Activated CD4-positive, CD25-positive, alpha-beta regulatory T cell treated with anti-CD3 and anti-CD28 coated beads, Interleukin-2, amount 50 U/mL, for 16 hours (primary cell): ENCODE results near the gene KRT76.
"Not testable (repeated sequence)": the region's sequence is repeated elsewhere in the genome, so short reads cannot be mapped to it uniquely, and the experiment has no call there.

Experiments used
- DNase-seq: peaks from one replicate; pipeline ENCODE4 v3.0.0-alpha.2; 2020; ENCODE audit warnings: low read depth, low spot score

Gene KRT76

DNA sequence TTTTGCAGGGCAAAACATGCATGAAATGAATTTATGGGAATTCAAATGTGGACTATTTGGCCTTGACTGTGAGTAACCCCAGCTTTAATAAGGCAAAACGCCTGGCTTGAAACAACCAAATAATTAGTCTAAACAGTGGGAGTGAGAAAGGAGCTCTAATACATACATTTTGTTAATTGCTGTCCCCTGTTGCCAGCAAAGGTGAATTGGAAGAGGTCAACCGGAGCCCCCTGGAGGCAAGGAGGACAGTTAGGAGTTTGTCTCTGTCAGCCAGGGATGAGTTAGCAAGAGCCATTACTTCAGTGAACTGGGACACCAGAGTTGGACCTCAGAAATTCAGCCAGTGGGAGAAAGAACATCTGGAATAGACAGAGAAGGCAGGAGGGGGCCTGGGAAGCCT is 17.4 kb downstream of the KRT76 start:
- DNase-seq: no peak

DNA sequence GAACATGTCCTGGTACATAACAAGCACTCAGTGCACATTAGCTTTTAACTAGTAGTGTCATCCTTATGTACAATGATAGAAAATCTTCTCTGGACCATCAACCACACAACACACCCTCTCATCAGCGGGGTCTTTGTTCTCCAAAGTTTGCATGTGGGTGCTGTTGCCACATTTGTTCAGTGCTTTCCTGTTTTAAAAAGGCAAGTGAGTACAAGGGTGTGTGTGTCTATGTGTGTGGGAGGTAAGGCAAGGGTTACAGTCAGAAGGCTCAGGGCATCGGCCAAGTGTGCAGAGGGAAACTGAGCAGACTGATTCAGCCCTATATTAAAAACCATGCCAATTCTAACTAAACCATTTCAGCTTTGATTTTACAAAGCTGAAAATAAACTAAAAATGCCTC is 17.9 kb downstream of the KRT76 start:
- DNase-seq: no peak

DNA sequence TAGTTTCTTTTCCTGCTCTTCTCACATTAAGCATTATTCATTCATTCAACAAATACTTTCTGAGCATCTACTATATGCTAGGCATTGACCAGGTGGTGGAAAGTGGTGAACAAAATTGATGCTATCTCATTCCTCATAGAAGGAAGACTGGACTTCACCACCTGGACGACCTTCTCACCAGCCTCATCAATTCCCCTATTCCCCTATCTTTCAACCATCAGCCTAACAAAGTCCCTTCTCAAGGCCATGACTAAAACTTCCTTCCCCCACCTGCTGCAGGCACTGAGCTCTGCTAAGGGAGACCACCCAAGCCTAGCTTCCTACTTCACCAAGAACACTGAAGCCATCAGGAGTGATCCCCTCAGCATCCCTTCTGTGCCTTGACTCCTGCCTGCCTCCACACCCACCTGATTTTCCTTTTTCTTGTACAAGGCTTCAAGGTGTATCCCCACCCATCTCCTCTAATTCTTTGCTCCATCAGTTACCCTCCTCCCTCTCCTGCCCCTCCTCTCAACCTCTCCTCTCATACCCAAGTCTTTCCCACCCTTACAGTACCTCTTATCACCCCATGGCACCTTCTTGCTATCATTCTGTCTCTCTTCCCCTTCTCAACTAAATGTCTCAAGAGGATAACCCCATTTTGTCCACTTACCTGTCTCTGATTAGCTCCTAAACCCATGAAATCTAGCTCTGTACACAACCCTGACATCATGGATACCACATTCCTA is 19.5 kb downstream of the KRT76 start:
- DNase-seq: no peak

DNA sequence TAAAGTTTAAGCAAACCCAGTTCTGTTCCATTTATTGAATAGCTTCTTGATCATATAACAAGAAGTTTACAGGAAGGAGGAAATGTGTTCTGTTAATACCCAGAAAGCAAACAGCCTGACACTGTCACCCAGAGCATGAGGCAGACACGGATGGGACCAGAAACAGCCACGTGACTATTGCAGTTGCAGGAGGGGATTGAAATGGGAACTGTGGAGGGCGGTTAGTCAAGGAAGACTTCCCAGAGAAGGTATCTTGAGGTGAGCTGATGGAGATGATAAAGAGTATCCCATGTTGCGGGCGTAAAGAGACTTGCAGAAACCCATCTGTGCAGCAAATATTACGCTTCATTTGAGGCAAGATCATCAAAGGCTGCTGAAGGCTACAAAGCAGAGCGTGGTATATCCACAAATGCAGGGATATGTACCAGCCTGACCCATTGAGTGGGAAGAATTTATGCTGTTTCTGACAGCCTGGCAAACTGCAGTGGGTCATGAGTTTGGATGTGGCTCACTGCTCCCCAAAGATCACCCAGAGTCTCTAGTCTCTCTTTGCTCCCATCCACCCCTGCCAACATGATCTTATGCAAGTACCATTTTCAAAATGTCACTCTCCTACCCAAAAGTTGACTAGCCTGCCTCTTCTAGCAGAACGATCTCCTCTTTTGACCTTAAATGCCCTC is 20.7 kb downstream of the KRT76 start:
- no peak for DNase-seq

DNA sequence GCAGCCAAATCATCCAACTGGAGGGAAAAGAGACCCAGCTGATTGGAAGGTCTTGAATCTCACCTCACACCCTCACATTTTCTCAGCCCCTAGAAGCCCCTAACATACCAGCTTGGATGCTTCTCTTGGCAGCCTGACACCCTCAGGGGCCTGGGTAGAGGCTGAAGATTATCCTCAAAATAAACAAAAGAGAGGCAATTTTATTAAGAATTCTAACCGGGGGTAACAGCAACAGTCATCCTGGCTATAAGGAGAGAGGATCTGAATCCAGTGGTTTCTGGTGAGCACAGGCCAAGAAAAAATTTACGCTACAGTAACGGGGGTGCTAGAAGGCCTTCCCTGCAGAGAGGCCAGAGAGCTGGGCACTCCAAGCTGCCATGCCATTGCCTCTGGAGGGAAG is 21.6 kb downstream of the KRT76 start:
- DNase-seq: no peak

DNA sequence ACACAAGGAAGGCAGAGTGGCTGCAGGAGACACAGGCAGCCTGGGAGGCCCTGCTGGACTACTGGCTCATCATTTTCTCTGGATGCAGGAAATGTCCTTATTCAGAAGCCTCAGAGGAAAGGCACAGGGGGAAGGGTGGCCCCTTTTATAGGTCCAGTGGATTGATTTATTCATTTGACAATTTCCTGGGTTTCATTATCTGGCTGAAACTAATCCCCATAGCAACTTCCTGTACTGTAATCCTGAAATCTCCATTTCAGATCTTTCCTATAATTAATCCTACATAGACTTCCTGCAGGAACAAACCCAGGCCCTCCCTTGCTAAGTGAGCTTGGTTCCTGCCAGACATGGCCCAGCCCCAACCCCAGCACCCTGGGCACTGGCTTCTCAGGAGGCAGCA is 23.0 kb downstream of the KRT76 start:
- no peak for DNase-seq

DNA sequence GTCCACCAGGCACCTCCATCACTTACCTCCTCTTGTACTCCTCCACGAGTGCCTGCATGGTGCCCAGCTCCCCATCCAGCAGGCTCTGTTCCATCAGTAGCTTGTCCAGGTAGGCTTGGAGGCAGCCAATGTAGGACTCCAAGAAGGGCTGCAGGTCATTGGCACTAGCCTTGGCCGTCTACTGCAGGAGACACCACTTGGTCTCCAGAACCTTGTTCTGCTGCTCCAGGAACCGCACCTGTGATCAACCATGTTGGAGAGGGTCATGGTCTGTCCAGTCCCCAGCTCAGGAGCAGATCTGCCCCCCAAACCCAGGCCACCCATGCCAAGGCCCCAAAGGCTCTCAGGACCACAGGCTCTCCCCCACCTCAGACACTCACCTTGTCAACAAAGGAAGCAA is 23.9 kb downstream of the KRT76 start:
- no peak for DNase-seq

DNA sequence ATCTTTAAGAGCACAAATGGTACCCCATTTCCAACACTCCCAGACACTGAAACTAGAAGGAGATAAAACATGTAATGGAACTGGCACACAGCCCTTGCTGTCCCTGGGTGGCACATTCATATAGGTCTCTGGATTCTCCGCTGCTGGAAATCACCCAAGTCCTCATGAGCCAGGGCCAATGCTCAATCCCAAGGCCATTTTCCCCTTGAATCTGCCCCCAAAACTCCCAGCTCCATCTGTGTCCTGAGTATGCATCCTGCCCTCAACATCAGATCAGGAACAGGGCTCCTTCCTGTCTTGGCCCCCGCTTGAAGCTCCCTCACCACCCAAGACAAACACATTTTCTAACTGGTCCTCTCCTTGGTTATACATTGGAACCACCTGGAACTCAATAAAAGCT is 24.6 kb downstream of the KRT76 start:
- no peak for DNase-seq

DNA sequence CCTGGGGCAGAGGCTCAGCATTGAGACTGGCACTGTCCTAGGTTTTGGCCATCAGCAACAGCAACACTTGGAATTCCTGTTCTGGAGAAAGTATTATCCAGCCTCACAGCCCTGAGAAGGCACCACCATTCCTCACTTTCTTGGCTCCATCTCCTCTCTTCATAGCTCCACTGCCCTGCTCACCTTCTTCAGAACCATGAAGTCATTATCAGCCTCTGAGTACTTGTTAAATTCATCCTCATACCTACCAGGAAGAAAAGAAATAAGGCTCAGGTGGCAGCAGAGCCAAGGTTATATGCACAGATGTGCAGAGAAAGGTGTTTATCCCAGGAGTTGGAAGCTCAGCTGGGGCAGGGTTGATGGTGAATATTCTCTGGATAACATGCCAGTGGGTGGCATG is 25.4 kb downstream of the KRT76 start:
- DNase-seq: no peak

DNA sequence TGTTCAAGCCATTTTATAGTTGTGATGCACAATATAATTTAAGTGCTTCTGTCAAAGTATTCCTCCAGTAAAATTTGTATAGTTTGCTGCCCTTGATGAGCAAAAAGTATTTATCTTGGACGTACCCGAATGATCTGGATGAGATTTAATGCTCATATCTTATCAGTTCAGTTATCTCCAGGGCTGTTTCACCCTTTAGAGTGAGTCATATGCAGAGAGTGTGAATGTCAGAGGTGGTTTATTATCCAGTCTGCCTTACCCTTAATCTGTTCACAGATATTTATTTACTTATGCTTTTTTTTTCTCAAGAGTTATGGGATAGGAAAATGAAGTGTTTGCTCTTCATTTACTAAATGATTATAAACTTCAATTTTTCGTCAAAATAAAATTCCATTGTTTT is 26.6 kb downstream of the KRT76 start:
- DNase-seq: not testable (repeated sequence)

DNA sequence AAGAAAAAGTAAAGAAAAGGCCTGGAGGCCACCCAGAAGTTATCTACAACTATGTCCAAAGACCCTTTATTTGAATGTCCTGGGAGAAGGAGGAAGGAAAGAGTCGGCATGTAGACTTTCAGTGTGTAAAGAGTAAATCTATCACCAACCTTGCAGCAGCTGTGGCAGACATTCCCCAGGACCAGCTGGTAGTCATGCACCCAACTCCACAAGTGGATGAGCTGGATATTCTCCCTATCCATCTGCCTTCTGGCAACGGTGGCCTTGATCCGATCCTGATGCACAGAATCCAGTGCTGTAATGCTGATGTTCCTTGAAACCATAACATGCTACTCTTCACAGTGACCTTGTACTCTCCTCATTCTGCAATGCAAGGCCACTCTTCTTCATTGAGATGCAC is 27.3 kb downstream of the KRT76 start:
- no peak for DNase-seq

DNA sequence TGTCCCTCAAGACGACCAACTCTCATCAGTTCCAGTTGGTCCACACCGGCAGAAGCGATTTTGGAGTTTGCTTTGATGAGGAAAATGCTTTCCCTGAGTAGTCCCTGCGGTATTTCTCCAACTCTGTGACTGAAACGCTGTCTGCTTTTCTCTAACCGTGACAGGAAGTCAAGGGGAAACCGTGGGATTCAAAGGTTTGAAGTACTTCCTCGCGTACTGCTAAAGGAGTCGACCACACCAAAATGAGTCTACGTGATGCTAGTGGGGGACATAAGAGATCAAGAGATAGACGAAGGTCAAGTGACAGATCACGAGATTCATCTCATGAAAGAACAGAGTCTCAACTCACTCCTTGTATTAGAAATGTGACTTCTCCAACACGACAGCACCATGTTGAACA is 28.6 kb downstream of the KRT76 start:
- no peak for DNase-seq

DNA sequence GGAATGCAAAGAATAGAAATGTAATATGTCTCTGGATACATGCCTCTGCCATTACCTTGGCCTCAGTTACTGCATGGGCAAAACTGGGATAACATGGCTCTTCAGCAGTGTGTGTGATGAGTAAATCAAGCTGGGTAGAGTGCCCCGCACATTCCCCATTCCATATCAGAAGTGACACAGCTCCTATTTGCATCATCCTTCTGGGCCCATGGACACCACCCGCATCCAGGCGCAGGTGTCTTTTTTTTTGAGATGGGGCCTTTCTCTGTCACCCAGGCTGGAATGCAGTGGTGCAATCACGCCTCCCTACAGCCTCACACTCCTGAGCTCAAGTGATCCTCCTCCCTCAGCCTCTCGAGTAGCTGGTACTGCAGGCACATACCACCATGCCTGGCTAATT is 31.6 kb downstream of the KRT76 start:
- DNase-seq: no peak

DNA sequence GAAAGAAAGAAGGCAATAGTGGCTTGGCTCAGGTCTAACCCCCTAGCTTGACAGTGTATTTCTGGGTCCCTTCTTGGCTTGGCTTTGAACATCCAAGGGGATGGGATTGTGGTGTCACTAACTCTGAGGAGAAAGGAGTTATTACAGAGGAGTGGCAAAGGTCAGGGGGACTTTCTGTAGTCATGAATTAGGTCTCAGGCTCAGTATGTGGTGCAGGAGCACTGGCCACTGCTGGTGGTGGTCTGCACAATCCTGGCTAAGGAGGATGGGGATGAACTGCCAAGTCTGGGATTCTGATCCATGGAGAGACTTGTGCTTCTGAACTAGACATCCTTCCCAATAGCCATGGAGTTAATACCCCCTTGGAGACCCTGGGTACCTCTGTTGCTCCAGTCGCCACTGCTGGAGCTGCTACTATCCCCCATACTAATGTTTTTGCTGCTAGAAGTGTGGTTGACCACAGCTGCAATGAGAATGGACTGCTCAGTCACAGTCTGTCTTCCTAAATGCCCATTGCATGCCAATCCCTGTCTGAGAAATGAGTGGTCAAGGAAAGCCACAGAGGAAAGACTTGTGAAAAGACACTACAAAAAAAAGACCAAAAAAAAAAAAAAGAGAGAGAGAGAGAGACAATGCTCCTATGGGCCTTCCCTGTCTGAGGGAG is 32.5 kb downstream of the KRT76 start:
- no peak for DNase-seq

DNA sequence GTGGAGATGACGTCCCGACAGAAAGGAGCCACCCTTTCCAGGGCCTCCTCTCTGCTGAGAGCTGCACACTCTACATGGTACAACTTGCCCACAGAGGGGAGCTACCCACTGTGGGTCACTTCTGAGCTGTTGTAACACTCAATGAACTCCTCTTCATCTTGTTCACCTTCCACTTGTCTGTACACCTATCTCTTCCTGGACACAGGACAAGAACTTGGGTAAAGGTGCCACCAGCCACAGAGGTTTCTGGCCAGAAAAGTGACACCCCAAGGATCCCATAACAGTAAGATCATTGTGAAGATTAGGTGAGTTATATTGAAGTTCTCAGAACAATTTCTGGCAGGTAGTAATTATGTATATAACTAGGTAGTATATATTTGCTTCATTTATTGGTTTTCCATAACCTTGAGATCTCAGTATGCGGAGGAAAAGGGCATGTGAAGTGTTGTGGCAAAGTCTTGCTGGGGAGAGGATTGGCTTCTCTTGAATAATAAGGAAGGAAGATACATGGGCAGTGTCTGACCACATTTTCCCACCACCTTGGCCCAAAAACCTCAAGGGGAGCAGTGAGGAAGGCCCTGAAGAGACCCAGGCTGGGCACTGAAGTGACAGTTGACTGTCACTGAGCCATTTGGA is 34.2 kb downstream of the KRT76 start:
- DNase-seq: no peak

DNA sequence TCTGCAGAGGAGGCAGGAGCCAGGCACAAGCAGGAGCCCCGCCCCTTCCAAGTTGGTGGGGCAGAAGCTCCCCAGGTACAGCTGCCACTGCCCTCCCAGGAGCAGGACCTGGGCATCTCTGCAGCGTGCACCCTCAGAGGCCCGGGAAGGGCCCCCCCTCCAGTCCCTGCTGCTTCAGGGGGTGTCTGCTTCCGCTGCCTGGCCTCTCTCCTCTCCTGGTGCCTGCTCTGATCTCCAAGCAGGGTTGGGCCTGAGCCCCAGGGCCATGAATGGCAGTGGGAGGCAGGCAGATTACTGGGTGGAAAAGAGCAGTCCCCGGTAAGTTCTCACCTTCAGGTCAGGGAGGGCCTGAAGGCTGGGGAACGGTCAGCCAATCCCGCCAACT is 35.0 kb downstream of the KRT76 start:
- DNase-seq: no peak

DNA sequence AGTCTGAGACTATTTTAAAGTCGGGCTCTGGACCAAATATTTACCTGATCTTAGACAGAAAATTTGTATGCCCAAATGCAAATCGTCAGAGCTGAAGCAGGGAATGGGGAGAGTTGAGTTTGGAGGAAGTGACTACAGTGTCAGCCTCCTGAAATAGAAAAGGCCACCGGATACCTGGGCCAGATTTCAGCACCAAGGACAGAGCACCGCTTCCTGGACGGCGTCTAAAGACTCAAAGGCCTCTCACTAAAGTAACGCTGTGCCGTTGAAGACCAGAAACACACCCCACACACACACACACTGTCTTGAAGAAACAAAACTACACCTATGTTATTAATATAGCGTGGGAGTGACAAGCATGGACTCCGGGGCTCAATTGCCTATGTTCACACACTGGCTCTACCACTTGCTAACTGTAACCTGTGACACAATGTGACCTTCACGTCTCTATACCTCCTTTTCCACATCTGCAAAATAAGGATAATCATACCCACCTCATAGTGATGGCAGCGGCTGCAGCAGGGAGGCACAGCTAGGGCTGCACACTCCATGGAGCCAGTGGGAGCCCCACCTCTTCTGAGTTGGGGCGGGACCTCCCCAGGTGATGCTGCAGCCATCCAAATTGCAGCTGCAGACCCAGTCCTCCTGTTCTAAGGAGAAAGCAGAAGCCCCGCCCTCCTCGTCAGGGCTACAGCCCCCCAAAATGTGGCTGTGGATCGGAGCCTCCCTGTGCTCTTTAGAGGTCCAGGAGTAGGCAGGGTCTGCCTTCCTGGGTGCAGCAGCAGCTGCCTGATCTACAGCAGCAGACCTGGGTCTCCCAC is 35.6 kb downstream of the KRT76 start:
- DNase-seq: peak; percentile 11

DNA sequence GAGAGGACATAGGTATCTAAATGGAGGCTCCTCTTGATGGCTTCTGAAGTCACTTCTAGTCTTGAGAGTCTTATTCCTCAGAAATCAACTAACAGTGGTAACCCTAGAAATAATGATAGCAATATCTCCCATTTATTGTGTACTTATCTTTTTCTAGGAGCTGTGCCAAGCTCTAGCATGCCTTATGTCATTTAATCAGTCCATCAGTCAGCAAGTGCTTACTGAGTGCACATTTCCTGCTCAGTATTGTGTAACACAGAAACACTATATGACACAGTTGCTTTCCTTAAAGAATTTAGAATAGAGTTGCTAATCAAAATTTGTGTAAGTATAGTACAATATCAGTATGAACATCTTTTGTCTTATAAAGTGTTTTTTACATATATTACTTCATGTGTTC is 36.6 kb downstream of the KRT76 start:
- DNase-seq: no peak

DNA sequence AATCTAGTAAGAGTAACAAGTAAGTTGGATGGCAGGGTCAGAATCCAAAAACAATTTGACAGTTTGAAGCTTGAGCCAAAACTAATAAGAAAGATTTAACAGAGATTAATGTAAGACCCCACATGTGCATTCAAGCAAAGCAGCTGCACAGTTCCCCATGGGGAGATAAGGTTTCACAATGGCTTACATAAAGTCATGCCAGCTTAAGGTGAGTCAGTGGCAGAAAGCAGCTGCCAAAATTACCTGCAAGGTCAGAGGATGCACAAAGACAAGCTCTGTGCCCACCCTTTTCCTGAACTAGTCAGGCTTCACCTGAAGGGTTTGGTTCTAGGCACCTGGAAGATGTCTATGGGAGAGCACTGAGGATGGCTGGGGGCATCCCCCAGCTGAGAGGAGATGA is 37.2 kb downstream of the KRT76 start:
- DNase-seq: no peak

DNA sequence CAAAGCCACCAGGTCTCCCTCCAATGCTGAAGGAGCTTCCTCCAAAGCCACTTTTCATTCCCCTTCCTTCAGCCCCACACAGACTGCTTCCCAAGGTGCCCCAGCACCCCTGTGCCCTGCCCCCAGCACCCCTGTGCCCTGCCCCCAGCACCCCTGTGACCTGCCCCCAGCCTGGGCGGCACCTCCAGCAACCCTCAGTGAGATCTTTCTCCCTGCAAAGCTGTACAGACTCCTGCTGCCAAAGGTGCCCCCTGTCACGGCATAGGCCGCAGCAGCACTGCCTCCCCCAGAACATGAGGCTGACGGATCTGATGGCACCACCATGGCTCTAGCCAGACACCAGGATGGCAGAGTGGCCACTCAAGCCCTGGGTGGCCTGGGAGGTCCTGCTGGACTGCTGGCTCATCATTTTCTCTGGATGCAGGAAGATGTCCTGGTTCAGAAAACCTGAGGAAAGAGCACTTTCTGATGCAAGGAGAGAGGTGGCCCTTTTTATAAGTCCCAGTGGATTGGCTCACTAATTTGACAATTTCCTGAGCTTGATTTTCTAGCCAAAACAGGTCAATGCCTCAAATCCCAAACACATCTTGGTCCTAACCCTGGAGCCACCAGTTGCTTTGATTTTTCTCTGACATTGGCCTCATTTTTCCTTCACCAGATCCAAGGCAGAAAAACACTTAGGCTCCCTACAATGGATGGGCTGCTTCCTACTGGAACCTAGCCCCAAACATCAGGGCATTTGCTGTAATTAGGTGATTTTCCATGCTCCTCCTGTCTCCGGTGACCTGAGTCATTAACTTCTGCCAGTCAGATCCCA is 41.1 kb downstream of the KRT76 start:
- DNase-seq: no peak

DNA sequence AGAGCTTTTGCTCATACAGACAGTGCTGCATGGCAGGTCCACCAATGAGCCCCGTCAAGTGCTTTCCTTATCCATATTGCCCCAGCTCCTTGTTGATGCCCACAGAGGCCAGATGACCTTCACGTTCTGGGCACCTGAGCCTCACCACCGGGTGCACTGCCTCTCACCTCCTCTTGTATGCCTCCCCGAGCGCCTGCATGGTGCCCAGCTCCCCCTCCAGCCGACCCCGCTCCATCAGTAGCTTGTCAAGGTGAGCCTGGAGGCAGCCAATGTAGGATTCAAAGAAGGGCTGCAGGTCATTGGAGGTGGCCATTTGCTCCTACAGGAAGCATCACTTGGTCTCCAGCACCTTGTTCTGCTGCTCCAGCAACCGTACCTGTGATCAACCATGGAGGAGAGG is 42.0 kb downstream of the KRT76 start:
- DNase-seq: no peak
